Measurements from ENCODE around the gene EFNA2. TPM values are rescaled to one million over a fixed set of nuclear protein-coding genes. Genes with fewer than 3 reads are reported as not detected.

Gene EFNA2
- polyA plus RNA-seq, 3 donors: not detected

DNA sequence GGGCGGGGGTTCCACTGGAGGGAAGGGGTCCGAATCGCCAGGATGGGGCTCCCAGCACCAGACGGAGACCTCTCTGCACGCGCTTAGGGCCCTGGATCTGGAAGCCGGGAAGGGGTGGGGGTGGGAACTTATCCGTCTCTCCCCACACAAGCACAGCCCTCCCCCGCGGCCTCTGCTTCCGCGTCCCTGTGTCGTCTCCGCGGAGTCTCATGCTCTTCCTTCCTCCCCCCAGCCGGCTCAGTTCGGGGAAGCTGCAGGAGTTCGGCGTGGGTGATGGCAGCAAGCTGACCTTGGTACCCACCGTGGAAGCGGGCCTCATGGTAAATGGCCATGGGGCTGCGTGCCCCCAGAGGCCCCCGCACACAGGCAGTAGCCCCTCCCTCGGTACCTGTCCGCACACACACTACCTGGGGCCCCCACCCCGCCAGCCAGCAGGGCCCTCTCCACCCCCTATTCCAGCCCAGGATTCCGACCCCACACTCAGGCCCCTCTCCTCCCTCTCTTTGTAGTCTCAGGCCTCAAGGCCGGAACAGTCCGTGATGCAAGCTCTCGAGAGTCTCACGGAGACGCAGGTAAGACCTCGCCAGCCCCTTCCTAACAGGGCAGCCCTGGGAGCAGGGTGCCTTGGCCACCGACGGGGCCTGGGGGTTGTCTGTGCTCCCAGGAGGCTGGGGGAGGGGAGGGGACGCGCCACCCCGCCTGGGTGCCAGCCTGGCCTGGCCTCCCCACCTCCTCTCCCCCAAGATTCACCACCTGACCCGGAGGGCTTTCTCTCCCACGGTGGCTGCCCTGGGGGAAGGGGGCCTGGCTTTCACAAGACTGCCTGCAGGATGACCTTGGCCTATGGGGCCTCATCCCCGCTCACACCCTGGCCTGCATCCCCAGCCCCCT is 34.1 kb upstream of the EFNA2 start:
- Histone ChIP-seq H3K4me3 (replicated peaks in 1 of 3; ENCODE audit: low read depth in 2 of 3, low read length in 3 of 3) (peak overlapping the region; percentile 77 to 99 (median 89)), H3K9ac (ENCODE audit: insufficient read depth, low read length, poor library complexity, severe bottlenecking) (peak overlapping the region; percentile 93), H3K27me3 (ENCODE audit: control insufficient read depth in 2 of 2, insufficient read depth in 2 of 2, low read length in 2 of 2) (no peaks in the 10 kb centered on the region), H4K20me1 (ENCODE audit: insufficient read depth, low read length) (peaks cover 66% of the 10 kb centered on the region), H3K79me2 (ENCODE audit: insufficient read depth, low read length) (peaks cover 61% of the 10 kb centered on the region), H2AFZ (ENCODE audit: insufficient read depth, low read depth, low read length, poor library complexity, severe bottlenecking) (no peak overlapping the region), H3K9me3 (replicated peaks in 1 of 2; ENCODE audit: control insufficient read depth in 1 of 2, insufficient read depth in 1 of 2, low read length in 2 of 2) (no peaks in the 10 kb centered on the region), H3K36me3 (replicated peaks in 1 of 2; ENCODE audit: control insufficient read depth in 1 of 2, insufficient read depth in 2 of 2, low read length in 2 of 2) (peaks cover 34 to 43% of the 10 kb centered on the region in 2 donors), H3K4me1 (ENCODE audit: control insufficient read depth in 1 of 2, insufficient read depth in 2 of 2, low read length in 2 of 2) (peaks cover 41 to 46% of the 10 kb centered on the region in 2 donors), H3K27ac (ENCODE audit: low read depth in 1 of 2, low read length in 2 of 2) (peak overlapping the region; percentile 92 to 94), H3K4me2 (replicated peaks; ENCODE audit: extremely low read depth, low read length, poor library complexity, severe bottlenecking) (peak overlapping the region; percentile 96)
- peaks cover 0 to 4% (median 0%) of the 10 kb centered on the region in 3 donors for H3K27me3 Mint-ChIP-seq (ENCODE audit: low read depth in 3 of 3)
- intact Hi-C loops (cut with micrococcal nuclease): loop anchor here in 1 of 2 donors (1.0 kb wide), 1 partner anchor 9 kb away; no protein-coding TSS in a partner anchor
- H3K4me3 Mint-ChIP-seq: peak overlapping the region; percentile 95 to 97
- H3K36me3 Mint-ChIP-seq: peaks cover 29 to 38% of the 10 kb centered on the region in 2 donors
- H3K9me3 Mint-ChIP-seq: peaks cover 0 to 2% (median 0%) of the 10 kb centered on the region in 7 donors
- H3K4me1 Mint-ChIP-seq: peaks cover 27% of the 10 kb centered on the region
- peak overlapping the region; percentile 93 to 98 (median 96) for H3K27ac Mint-ChIP-seq
- DNase-seq: peak; percentile 56 to 71 (median 70)
- WGBS (ENCODE audit: insufficient coverage): 0% methylated on average over 19 of the region's 41 CpGs
- TF ChIP-seq, protein P1, sequence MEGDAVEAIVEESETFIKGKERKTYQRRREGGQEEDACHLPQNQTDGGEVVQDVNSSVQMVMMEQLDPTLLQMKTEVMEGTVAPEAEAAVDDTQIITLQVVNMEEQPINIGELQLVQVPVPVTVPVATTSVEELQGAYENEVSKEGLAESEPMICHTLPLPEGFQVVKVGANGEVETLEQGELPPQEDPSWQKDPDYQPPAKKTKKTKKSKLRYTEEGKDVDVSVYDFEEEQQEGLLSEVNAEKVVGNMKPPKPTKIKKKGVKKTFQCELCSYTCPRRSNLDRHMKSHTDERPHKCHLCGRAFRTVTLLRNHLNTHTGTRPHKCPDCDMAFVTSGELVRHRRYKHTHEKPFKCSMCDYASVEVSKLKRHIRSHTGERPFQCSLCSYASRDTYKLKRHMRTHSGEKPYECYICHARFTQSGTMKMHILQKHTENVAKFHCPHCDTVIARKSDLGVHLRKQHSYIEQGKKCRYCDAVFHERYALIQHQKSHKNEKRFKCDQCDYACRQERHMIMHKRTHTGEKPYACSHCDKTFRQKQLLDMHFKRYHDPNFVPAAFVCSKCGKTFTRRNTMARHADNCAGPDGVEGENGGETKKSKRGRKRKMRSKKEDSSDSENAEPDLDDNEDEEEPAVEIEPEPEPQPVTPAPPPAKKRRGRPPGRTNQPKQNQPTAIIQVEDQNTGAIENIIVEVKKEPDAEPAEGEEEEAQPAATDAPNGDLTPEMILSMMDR (IDR thresholded peaks at IDR 0.05): no peak

DNA sequence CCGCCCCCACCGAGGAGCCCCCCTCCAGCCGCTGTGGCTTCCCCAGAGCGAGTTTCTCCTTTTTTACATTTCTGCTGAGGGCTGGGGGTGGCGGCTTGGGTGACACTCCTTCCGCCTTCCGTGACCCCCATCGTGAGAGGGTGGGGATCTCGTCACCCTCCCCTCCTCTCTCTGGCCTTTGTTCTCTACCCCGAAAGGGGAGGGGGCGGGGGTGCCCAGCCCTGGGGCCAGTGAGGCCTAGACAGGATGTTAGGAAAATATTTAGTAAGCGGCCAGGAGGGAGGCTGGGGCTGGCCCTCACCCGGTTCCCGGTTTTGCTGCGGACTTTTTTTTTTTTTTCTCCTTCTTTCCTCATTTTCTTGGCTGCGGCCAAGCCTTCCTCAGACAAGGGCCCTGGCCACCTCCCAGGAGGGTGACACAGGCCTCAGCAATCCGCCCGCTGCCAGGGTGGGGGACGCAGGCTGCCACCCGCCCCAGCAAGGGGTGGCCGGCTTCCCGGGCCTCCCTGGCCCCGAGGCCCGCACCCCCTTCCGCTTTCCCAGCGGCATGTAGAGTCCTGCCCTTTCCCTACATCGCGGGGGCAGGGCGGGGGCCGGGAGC is 33.4 kb upstream of the EFNA2 start:
- no peak overlapping the region for H2AFZ ChIP-seq (ENCODE audit: insufficient read depth, low read depth, low read length, poor library complexity, severe bottlenecking)
- H3K36me3 Mint-ChIP-seq: peaks cover 32 to 42% of the 10 kb centered on the region in 2 donors
- TF ChIP-seq, protein P1 (IDR thresholded peaks at IDR 0.05): no peak
- peaks cover 69% of the 10 kb centered on the region for H3K79me2 ChIP-seq (ENCODE audit: insufficient read depth, low read length)
- WGBS (ENCODE audit: insufficient coverage): 1% methylated on average over 15 of the region's 30 CpGs
- H3K4me1 ChIP-seq (ENCODE audit: control insufficient read depth in 1 of 2, insufficient read depth in 2 of 2, low read length in 2 of 2): peaks cover 43 to 50% of the 10 kb centered on the region in 2 donors
- H3K4me1 Mint-ChIP-seq: peaks cover 27% of the 10 kb centered on the region
- H3K9ac ChIP-seq (ENCODE audit: insufficient read depth, low read length, poor library complexity, severe bottlenecking): peak overlapping the region; percentile 93
- intact Hi-C loops (cut with micrococcal nuclease): loop anchor here in 1 of 2 donors (1.0 kb wide), 1 partner anchor 8 kb away; no protein-coding TSS in a partner anchor
- H3K27ac ChIP-seq (ENCODE audit: low read depth in 1 of 2, low read length in 2 of 2): peak overlapping the region; percentile 92 to 94
- H3K9me3 ChIP-seq (replicated peaks in 1 of 2; ENCODE audit: control insufficient read depth in 1 of 2, insufficient read depth in 1 of 2, low read length in 2 of 2): no peaks in the 10 kb centered on the region
- H3K36me3 ChIP-seq (replicated peaks in 1 of 2; ENCODE audit: control insufficient read depth in 1 of 2, insufficient read depth in 2 of 2, low read length in 2 of 2): peaks cover 40 to 50% of the 10 kb centered on the region in 2 donors
- H3K27me3 Mint-ChIP-seq (ENCODE audit: low read depth in 3 of 3): peaks cover 0 to 4% (median 0%) of the 10 kb centered on the region in 3 donors
- H3K9me3 Mint-ChIP-seq: peaks cover 0 to 2% (median 0%) of the 10 kb centered on the region in 7 donors
- H3K4me2 ChIP-seq (replicated peaks; ENCODE audit: extremely low read depth, low read length, poor library complexity, severe bottlenecking): peak overlapping the region; percentile 96
- H4K20me1 ChIP-seq (ENCODE audit: insufficient read depth, low read length): peaks cover 73% of the 10 kb centered on the region
- H3K4me3 ChIP-seq (replicated peaks in 1 of 3; ENCODE audit: low read depth in 2 of 3, low read length in 3 of 3): peak overlapping the region; percentile 77 to 99 (median 89)
- H3K4me3 Mint-ChIP-seq: peak overlapping the region; percentile 95 to 97
- peak overlapping the region; percentile 93 to 98 (median 96) for H3K27ac Mint-ChIP-seq
- DNase-seq: peak; percentile 96 to 98 (median 96)
- H3K27me3 ChIP-seq (ENCODE audit: control insufficient read depth in 2 of 2, insufficient read depth in 2 of 2, low read length in 2 of 2): no peaks in the 10 kb centered on the region

All from CD14-positive monocyte (primary cell).